GM10248 (cell line): ENCODE data around the gene CADPS.

Source experiments
- CTCF ChIA-PET: fragments of 300-600 bp; sonication (Branson Sonifier 250); formaldehyde crosslinking; extraction: SDS; loops from one replicate; lab custom pipeline; 2021; ENCODE audit warnings: antibody characterized with exemption; lab: Yijun Ruan, JAX
- POLR2A ChIA-PET: fragments of 350-650 bp; sonication (Branson Sonifier 250); formaldehyde crosslinking; extraction: SDS; loops from one replicate; lab custom pipeline; 2020; ENCODE audit warnings: antibody characterized with exemption; lab: Yijun Ruan, JAX
- DNase-seq: peaks from one replicate; pipeline ENCODE4 v3.0.0; 2012; ENCODE audit errors: extremely low spot score
- TF ChIP-seq, protein P1 (sequence below): IDR thresholded peaks from 2 replicates; pipeline ENCODE4 v1.5.1; 2012; ENCODE audit warnings: mild to moderate bottlenecking, low read depth; ENCODE audit errors: extremely low read depth, missing control alignments, control extremely low read depth

CADPS gene

DNA sequence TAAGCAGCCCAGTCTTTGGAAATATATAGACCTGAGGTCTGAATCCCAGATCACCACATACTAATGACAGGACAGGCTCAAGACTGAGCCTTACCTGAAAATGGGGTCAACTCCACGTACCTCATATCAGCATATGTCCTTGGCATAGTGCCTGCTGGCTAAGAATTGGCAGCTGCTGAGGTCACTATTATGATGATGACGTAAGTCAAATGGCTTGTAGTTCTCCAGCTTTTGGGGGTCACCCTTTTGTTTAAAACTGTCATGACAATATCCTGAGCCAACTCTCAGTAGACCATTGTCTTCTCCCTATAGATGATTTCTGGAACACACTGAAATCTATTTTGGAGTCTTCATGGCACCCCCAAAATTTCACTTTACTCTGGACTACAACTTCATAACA lies 16.8 kb upstream of the CADPS start:
- no peak for DNase-seq
- TF ChIP-seq, protein P1, sequence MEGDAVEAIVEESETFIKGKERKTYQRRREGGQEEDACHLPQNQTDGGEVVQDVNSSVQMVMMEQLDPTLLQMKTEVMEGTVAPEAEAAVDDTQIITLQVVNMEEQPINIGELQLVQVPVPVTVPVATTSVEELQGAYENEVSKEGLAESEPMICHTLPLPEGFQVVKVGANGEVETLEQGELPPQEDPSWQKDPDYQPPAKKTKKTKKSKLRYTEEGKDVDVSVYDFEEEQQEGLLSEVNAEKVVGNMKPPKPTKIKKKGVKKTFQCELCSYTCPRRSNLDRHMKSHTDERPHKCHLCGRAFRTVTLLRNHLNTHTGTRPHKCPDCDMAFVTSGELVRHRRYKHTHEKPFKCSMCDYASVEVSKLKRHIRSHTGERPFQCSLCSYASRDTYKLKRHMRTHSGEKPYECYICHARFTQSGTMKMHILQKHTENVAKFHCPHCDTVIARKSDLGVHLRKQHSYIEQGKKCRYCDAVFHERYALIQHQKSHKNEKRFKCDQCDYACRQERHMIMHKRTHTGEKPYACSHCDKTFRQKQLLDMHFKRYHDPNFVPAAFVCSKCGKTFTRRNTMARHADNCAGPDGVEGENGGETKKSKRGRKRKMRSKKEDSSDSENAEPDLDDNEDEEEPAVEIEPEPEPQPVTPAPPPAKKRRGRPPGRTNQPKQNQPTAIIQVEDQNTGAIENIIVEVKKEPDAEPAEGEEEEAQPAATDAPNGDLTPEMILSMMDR = no peak
- CTCF ChIA-PET = no interaction called here

DNA sequence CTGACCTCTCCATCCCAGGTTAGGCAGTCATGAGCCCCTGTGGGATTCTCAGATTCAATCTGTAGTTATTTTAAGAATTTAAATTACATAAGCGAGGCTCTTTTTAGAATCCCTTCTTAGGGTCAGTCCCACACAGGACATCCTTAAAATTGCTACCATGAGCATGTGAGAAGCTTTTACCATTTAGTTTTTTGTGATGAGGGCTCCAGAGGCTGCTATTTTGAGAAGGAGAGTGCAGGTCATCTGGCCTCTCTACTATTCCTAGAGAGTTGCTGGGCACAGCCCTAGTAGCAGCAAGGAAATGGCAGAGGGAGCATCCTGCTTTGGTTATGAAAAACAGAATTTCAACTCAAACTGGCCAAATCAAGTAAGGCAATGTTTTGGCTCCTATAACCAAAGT lies 13.6 kb upstream of the CADPS start:
- no peak for DNase-seq
- POLR2A ChIA-PET = no interaction called here
- TF ChIP-seq, protein P1 = no peak
- CTCF ChIA-PET = no interaction called here

More for the DNA sequence above, 16.8 kb upstream of the CADPS start:
- POLR2A ChIA-PET = no interaction called here

DNA sequence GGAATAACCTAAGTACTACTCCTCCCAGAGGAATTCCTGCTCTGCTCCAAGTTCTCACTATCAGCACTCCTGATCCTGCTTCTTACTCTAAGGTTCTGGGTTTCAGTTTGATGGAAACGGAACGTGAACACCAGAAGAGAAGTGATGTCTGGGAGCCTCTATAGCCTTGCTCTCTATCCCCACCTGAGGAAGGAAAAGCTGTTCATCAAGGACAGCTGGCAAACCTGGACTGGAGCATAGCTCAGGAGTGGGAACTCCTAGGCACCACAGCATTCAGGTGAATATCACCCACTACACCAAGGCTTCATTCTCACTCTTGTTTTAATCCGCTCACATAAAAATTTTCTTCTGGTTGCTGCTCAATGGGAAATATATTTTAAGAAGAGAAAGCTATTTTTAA lies 13.0 kb upstream of the CADPS start:
- no peak for DNase-seq
- ChIA-PET POLR2A (no interaction called here), CTCF (no interaction called here)
- TF ChIP-seq, protein P1 = no peak

DNA sequence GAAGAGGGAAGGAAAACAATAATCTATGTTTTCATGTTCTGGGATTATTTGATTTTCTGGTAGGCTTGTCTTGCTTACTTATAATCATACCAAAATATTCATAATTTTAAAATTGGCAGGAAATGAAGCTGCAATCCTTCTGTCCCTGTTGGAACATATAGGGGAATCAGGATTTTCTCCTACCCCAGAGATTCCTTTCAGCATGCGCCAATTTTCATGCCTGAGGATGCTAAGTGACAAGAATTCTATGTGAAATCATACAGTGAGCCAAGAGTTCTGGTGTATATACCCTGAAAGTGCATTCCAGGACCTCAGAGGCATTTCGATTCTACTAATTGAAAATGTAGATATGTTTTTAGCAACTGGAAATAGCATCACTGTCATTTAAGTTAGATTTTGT lies 9.9 kb upstream of the CADPS start:
- ChIA-PET POLR2A (no interaction called here), CTCF (interaction anchor here (2.5 kb wide), 1 partner anchor 11 kb away, joined by 8 read pairs; no protein-coding TSS in a partner anchor)
- DNase-seq = no peak
- TF ChIP-seq, protein P1 = no peak

DNA sequence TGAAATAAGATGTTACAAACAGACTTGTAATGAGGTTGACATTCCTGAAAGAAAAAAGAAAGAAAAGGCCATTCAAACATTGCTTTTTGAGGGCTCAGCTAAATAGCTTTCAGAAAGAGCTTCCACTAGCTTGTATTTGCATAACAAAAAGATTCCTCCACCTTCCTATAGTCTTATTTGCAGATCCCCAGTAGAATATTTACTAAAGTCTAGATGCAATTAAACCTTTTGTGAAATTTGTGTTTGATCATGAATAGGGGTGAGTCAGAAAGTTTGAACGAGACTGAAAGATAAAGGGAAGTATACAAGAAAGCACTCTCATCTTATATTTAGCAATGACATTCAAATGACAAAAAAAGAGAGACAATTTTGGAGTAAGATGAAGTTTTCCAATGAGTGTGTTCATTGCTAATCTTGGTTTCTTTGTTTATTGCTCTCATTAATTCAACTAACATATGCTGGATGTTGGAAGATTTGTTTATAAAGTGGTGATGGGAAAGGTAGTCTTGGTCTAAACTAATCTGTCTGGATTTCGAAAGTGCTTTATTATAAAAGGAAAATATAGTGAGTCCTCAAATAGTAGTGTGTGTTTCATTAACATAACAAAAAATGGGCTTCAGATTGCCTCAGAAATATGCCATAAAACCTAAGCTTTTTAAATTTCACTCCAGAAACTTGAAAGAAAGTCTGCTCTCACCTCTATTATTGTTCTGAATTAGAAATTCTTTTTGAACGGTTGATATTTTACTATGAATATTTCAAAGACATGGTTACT lies 9.1 kb upstream of the CADPS start:
- ChIA-PET CTCF (interaction anchor here (2.5 kb wide), 1 partner anchor 12 kb away, joined by 8 read pairs; no protein-coding TSS in a partner anchor), POLR2A (no interaction called here)
- TF ChIP-seq, protein P1 = no peak
- no peak for DNase-seq

DNA sequence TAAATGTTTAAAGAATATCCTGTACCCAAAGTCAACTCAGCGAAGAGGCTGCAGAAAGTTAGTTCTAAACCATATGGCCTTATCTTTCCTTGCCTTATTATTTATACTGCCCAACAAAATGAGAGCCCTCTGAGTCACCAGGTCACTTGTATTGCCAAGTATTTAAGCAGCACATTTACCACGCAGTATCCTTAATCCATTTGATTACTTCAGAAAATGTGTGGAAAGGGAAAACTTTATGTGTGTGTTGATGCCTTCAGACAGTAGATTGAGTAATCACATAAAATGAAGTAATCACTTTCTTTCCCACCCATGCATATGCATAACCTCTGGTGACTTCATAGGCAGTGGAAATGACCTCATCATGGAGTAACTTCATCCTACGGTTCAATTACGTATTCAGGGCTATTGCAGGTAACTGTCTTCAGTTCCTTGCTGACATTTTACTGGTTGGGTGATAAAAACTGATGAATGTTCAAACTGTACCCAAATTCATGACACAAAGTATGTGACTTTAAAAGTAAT lies 7.5 kb upstream of the CADPS start:
- CTCF ChIA-PET = interaction anchor here (2.5 kb wide), 1 partner anchor 13 kb away, joined by 8 read pairs; no protein-coding TSS in a partner anchor
- DNase-seq = no peak
- POLR2A ChIA-PET = no interaction called here
- TF ChIP-seq, protein P1 = no peak
